Measurements from ENCODE around the gene PSTPIP2. TPM values are rescaled to one million over a fixed set of nuclear protein-coding genes. Genes with fewer than 3 reads are reported as not detected.

Gene PSTPIP2
- total and polyA plus RNA-seq, 2 of the 13 experiments (the other 11 are each of a cell fraction or from before 2014, with no cell fraction given): 0.25 to 0.27 TPM

- TF ChIP-seq JUNB (CRISPR knock-in tag; IDR thresholded peaks at IDR 0.05; ENCODE audit: borderline replicate concordance): no peak
- no peak for TF ChIP-seq KLF11 (CRISPR knock-in tag; IDR thresholded peaks at IDR 0.05)
- TF ChIP-seq ETS1 (CRISPR knock-in tag; IDR thresholded peaks at IDR 0.05): peak; percentile 58; the same call in 1 of the 2 replicates
- no peak for TF ChIP-seq ZNF282 (IDR thresholded peaks at IDR 0.05; ENCODE audit: partially characterized antibody)
- 0 out of 2 replicates have a peak, but pooled peaks have one; percentile 34 for TF ChIP-seq ZNF367 (CRISPR knock-in tag; IDR thresholded peaks at IDR 0.05; ENCODE audit: borderline replicate concordance)
- no peak for TF ChIP-seq ZNF724P (CRISPR knock-in tag; IDR thresholded peaks at IDR 0.05; ENCODE audit: borderline replicate concordance)
- TF ChIP-seq MYNN (CRISPR knock-in tag; IDR thresholded peaks at IDR 0.05; ENCODE audit: low read depth): no peak
- peak; percentile 46; the same call in 1 of the 2 replicates for TF ChIP-seq HCFC1 (IDR thresholded peaks at IDR 0.05; ENCODE audit: low read depth, low read length)
- TF ChIP-seq YEATS2 (CRISPR knock-in tag; IDR thresholded peaks at IDR 0.05; ENCODE audit: borderline replicate concordance): peak; percentile 81; the same call in 1 of the 2 replicates
- TF ChIP-seq IKZF5 (CRISPR knock-in tag; IDR thresholded peaks at IDR 0.05): peak; percentile 71; the same call in 1 of the 2 replicates
- TF ChIP-seq ZNF558 (CRISPR knock-in tag; IDR thresholded peaks at IDR 0.05; ENCODE audit: borderline replicate concordance): no peak
- TF ChIP-seq FOXA1 (IDR thresholded peaks at IDR 0.05): no peak
- TF ChIP-seq FOXA1 (CRISPR knock-in tag; IDR thresholded peaks at IDR 0.05): no peak
- 0 out of 2 replicates have a peak, but pooled peaks have one; percentile 37 for TF ChIP-seq MTERF4 (CRISPR knock-in tag; IDR thresholded peaks at IDR 0.05)
- TF ChIP-seq ARNT2 (CRISPR knock-in tag; IDR thresholded peaks at IDR 0.05; ENCODE audit: low read depth): peak; percentile 32
- peak; percentile 96 for TF ChIP-seq ARID4A (CRISPR knock-in tag; IDR thresholded peaks at IDR 0.05; ENCODE audit: borderline replicate concordance)
- TF ChIP-seq HIC2 (CRISPR knock-in tag; IDR thresholded peaks at IDR 0.05; ENCODE audit: low read depth): no peak
- TF ChIP-seq ZNF549 (CRISPR knock-in tag; IDR thresholded peaks at IDR 0.05): 0 out of 2 replicates have a peak, but pooled peaks have one; percentile 70
- no peak for TF ChIP-seq ZFP62 (CRISPR knock-in tag; IDR thresholded peaks at IDR 0.05)
- TF ChIP-seq KAT8 (CRISPR knock-in tag; IDR thresholded peaks at IDR 0.05): peak; percentile 95
These were observed 25.9 kb upstream of the PSTPIP2 start, which contains the start of gene ATP5F1A (continued) for GRCh38 chr18:46097801-46098615.

All from HepG2 (cell line).